NCI-H82 treated with DMSO at 0.1 percent for 48 hours (cell line): ENCODE data around the gene SORL1.
"Not testable (repeated sequence)": the region's sequence is repeated elsewhere in the genome, so short reads cannot be mapped to it uniquely, and the experiment has no call there.

Source experiments
- DNase-seq: peaks from one replicate; lab custom pipeline; 2025; ENCODE audit not compliant: unreplicated experiment; lab: John Stamatoyannopoulos, UW

SORL1 gene

DNA sequence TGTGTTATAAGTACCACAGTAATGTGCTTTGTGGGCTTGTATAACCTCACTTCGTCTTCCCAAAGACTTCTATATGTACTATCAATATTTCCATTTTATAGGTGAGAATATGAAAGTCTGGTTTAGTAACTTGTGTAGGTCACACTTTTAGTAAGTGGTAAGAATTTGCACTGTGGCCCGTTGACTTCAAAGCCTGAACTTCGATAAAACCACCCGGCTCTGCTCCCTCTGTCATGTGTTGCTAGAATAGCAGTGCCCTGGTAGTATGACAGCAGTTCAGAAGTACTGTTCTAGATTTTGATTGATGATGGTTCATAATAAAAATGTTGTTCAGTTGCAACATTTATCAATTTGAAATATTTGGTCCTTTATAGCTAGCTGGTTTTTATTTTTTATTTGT lies 110.9 kb downstream of the SORL1 start:
- DNase-seq = no peak

DNA sequence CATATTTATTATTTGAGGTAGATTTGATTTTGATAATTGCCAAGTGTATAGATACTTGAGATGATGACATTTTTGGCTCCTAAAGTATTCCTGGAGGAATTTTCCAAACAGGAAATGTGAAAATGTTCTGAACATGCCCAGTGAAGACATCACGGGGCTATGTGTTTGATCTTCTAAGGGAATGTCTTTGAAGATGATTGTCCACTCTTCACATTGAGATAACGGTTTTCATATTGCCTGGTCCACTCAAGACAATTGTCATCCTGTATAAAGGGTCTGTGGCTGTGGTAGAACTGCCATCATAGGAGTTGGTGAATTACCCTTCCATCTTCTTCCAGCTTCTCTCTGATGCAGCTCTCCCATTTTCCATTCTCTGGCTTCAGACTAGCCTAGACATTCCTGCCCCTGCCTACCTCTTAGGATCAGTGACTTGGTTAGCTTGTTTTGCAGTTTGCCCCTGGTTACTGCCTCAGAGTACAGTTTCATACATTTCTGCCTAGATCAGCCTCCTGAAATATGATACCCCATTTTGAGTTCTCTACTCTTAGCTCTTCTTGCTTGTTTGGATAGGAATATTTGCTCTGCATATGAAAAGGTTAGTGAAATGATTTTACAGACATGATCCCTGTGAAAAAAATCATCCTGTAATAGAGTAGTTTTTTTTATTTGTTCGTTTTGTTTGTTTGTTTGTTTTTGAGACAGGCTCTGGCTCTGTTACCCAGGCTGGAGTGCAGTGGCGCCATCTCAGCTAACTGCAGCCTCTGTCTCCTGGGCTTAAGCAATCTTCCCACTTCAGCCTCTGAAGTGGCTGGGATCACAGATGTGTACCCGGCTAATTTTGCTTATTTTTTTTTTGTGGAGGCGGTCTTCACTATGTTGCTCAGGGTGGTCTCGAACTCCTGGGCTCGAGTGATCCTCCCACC lies 112.0 kb downstream of the SORL1 start:
- no peak for DNase-seq

DNA sequence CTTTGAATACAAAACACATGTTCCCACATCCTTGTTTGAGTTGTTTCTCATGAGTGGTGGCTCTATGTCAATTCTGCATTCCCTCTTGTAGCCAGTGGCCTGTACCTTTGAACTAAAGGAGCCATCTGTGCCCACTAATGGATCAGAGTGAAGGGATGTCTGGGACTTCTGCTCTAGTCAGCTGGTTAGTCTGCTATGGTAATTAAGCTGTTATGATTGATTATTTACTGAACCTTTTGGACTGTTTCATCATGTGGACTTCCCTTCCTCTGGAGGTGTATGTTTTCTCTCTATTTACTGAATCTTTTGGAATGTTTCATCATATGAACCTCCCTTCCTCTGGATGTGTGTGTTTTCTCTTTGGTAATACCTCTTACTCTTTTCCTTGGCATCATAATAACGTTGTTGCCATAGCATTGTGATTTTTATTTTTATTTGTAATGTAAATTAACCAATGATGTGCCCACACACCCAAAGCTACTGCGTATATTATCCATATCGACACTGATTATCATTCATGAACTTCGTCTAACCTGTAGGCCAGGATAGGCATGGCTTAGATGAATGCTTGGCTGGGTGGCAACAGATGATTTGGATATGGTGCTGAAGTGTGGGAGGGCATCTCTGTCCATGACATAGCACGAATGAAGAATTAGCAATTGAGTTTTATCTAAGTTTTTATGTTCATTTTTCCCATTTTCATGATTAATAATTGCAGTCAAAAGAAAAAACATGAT lies 113.0 kb downstream of the SORL1 start:
- no peak for DNase-seq

DNA sequence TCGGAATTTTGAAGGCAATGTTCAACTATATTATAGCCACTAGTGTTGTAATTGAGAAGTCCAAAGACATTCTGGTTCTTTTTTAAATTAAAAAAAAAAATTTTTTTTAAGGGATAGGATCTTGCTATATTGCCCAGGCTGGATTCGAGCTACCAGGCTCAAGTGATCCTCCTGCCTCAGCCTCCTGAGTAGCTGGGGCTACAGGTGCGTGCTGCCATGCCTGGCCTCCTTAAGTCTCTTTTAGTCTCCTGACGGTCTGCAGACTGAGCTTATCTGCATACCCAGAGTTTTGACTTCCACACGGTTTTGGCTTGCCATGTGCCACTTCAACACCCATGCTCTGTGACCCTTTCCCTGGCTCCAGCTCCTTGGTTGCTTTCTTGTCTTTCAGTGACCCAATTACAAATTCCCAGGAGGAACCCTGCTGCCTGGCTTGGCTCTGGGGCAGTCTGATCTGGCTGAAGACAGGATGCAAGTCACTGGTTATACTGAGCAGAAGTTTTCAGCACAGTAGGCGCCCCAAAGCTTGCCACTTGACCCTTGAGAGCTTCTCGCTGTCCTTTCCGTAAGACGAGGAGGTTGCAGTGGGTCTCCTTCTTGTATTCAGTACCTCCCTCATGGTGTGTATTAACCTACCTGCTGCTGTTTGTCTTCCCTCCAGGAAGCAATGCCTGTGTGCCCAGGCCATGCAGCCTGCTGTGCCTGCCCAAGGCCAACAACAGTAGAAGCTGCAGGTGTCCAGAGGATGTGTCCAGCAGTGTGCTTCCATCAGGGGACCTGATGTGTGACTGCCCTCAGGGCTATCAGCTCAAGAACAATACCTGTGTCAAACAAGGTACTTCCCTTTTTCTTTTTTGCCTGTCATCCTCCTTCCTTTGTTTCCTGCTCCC lies 114.4 kb downstream of the SORL1 start:
- no peak for DNase-seq

DNA sequence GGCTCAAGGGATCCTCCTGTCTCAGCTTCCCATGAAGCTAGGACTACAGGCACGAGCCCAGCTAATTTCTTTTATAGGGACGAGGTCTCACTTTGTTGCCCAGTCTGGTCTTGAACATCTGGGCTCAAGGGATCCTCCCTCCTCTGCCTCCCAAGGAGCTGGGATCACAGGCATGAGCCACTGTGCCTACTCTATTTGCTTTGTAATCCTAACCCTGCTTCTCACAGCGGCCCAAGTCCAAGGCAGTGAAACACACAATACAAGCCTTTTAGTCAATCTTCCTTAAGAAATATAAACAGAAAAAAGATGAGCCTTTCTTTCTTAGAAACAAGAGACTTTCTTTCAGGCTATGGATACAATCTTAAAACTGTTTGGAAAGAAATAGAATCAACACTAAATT lies 115.9 kb downstream of the SORL1 start:
- no peak for DNase-seq

DNA sequence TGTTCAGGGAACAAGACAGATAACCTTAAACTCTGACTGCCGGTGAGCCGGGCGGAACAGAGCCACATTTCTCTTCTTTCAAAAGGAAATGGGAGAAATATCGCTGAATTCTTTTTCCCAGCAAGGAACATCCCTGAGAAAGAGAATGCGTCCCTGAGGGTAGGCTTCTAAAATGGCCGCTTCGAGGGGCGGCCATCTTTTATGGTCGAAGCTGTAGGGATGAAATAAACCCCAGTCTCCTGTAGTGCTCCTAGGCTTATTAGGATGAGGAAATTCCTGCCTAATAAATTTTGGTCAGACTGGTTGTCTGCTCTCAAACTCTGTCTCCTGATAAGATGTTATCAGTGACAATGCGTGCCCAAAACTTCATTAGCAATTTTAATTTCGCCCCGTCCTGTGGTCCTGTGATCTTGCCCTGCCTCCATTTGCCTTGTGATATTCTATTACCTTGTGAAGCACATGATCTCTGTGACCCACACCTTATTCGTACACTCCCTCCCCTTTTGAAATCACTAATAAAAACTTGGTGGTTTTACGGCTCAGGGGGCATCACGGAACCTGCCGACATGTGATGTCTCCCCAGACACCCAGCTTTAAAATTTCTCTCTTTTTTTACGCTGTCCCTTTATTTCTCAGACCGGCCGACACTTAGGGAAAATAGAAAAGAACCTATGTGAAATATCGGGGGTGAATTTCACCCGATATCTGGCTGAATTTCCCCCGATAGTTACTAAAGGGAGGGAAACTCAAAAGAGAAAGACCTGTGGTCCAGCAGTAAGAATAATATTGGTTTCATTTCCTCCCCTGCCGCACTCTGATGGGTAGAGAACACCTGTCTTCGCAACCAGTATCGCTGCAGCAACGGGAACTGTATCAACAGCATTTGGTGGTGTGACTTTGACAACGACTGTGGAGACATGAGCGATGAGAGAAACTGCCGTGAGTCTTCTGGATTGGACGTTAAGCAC lies 117.5 kb downstream of the SORL1 start:
- not testable (repeated sequence) for DNase-seq

DNA sequence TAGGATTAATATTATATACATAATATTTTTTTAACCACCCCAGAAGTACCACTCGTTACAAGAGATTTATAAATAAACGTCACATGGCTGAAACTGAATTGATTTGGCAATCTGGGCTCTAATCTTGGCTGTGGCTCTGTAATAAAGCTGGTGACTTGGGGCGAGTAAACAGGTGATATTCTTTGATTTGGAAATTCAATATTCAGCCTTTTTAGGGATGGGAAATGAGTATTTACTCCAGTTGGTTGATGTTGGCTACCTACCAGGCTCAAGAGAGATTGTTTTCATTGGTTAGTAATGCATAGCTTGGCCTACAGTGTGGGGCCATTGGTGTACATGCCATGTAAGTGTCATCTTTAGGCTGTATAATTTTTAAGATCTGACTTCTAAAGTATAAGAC lies 118.3 kb downstream of the SORL1 start:
- no peak for DNase-seq

DNA sequence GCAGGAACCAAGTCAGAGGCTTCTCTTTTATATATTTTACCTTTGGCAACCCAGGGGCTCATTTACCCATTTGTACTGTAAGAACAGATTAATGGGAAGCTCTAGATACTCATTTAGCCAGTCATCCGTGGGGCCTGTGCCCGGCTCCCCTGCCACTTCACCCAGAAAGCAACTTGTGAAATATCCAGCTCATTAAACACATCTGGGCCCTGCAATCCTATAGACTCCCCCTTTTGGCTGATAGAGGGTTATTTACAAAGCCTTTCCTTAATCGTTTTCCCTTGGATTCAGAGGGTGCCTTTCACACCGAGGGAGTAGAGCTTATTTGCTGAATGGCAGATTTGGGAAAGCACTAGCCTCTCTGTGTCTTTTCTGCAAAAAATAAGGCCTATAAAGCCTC lies 119.4 kb downstream of the SORL1 start:
- no peak for DNase-seq

DNA sequence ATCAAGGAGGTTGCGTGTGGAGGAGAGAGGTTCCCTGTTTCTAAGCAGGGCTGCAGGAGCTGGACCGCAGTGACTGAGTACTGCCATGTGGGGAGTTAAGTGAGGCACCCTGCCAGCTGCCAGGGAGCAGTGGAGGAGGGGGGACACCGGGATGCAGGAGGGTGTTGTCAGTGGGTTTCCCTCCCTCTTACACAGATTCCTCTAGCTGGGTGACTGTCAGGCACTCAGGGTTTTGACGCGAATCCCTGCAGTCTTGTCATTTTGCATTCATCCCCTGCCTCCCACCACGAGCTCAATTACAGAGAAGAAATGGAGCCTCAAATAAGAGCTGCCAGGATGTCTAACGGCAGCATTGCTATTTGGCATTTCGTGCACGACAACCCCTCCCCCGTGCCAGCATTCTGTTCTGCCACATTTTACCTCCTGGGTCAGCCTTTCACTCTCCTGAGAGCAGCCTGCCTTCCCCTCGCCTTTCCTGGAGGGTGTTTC lies 120.5 kb downstream of the SORL1 start:
- DNase-seq = no peak

DNA sequence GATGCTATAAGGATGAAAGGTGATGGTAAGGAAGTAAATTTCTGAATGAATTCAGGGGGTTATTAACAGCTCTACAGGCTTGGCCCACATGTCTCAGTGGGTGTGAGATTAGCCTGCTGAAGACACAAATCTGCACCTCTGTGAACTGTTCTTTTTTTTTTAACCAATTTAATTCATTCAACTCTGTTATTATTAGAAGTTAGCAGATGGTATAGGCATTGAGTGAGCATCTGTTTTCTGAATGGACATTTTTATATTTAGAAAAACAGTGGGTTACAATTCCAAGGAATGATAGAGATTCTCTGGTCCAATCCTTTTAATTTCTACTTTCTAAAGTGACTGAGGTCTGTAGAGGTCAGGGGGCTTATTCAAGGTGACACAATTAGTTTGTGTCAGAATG lies 122.7 kb downstream of the SORL1 start:
- DNase-seq = no peak

DNA sequence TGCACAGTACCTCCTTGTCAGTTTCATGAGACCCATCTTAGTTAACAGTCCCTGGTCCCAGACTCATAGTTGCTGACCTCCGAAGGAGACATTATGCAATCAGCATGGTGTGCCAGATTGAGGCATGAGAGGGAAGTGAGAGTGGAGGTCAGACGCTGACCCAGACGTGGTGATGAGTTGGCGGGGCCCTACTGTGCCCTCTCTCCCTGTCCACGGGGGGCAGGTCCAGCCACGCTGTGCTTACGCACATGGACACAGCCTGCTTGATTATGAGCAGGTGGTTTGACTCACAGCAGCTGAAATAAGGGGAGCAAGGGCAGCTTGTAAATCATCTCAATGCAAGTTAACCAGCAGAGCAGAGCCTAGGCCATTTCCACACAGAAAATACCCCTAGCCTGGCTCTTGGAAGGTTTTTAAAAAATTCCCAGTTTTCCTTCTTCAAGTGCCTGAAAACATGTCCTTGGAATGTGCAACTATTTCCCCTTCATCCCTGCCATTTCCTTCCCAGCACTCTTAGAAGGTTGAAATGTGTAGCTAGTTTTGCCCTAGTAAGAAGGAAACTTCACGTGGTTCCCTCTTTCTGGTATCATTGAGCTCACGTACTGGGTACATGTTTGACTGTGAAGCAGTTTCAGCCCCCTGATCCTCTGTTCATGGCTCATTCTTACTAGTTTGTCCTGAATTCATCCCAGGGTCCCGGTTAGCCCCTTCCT lies 123.3 kb downstream of the SORL1 start:
- DNase-seq = no peak

DNA sequence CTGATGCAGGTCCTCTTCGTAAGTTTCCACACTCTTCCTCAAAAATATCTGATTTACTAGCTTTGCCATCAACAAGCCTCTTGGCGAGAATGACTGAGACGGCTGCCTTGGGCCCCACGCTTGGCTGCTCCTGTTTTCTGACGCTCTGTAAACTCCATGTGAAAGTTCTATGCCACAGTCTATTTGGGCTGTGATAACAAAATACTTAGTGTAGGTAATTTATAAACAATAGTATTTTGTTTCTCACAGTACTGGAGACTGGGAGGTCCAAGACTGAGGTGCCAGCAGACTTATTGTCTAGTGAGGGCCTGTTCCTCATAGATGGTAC lies 123.8 kb downstream of the SORL1 start:
- no peak for DNase-seq

DNA sequence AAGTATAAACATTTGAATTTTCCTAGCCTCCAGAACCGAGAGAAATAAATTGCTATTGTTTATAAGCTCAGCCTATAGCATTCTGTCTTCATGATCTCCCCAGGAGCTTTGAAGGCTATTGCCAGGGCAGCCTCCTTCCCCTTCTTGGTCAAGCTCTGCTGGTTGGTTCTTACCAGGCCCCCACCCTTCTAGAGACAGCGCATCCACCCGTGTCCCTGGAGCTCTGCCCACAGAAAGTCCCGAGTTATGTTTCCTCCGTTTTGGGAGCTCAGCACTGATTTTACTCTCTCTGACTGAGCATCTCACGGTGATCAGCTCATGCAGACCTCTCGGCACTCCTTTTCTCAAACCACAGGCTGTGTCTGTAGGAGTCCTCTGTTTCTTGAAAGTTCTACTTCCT lies 124.4 kb downstream of the SORL1 start:
- no peak for DNase-seq

DNA sequence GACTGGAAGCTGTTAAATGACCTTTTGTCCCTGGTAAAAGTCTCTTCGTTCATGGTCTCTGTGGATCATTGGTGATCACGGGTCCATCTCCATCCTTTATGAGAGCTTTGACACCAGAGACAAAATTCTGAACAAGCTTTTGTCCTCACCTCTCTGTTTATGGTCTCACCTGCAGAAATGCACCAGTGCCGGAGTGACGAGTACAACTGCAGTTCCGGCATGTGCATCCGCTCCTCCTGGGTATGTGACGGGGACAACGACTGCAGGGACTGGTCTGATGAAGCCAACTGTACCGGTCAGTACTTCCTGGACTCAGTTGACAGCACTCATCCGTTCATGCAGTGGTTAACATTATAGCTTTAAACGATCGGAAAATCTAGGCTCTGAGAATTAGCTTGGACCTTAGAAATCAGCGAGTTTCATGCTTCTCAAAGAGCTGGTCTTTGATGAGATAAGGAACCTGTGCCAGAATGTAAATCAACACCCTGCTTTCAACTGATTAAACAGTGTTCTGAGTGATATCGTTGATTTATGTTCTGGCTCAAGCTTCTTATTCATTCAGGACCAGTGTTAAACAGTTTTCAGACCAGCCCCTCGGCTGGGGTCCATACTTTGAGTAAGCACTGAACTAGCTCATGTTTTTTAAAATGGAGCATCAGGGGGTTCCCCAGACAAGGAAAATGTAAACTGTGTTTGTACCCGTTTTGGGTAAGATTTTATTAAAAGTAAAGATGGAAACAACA lies 125.2 kb downstream of the SORL1 start:
- no peak for DNase-seq

DNA sequence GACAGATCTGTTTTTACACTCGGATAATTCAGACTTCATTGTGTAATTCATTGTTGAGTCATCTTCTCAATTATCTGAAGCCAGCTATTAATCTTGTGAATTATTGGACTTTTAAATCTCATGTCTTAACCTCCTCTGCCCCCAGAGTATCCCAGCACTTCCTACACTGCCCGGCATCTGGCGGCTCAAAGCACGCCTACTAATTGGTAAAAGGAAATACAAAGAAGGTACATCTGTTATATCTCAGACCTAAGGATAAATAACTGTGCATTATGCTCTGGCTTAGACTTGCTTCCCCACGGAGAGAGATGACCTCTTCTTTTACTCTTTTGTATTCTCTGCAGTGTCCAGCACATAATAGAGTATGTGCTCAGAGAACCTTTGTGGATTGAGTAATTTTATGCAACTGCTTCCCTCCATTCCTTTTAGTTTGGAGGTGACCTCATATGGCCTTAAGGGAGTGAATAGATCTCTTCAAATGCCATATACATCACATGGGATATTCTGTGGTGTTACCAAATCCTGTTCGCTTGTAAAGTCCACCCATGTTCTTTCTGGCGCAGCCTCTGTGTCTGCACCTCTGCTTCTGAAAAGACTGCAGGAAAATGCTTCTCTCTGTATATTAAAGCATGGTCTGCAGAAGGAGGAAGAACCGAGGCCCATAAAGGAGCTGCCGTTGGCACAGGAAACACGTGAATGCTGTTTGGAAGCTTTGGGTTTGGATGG lies 126.3 kb downstream of the SORL1 start:
- peak; percentile 44 for DNase-seq

DNA sequence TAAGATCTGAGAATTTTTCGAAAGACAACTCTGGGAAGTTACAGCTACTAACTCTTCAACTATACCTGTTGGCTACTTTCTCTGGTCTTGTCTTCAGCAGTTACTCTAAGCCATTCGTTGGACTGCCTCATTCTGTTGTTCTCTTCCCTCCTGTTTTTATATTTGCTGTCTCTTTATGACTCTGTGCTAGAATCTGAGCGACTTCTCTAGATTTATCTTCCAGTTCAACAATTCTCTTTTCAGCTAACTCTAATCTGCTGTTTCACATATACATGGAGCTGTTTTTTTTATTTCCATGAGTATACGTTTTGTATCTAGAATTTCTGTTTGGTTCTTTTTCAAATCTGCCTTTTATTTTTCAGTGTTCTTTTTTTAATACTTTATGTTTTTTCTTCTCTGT lies 128.0 kb downstream of the SORL1 start:
- no peak for DNase-seq

DNA sequence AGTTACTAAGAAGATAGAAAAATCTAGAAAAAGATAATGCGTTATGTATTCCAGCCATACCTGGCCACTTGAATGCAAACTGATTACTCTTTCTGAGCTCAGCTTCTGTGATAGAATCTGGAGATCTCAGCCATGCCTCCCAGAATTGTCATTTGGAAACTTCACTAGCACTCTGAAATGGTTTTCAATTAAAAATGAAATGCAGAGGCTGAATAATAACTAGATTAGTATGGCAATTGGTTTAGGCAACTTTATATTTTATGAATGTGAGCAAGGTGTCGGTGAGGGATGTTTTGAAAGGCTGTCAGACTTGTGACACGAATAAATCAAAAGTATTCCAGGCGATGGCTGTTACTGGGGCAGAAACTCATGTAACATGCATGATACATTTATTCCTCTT lies 129.5 kb downstream of the SORL1 start:
- no peak for DNase-seq

DNA sequence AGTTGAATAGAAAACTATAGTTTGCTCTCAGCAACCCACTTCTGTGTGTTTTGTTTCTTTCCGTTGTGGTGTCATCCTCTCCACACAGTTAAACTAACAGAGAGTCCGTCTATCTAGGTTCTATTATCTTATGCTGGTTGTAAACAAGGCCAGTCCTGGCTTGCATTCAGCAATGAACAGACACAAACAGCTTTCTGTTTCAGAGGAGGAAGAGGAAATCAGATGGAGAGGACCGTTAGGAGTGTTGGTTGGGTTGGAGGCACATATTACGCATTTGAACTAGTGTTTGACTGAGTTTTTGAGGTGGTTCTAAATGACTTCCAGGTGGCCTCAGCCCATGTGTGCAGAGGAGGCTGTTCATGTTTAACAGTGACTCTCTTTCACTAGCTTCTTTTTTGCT lies 130.2 kb downstream of the SORL1 start:
- DNase-seq = no peak
